GM12878 (cell line): ENCODE results near the gene AK5. TPM values are rescaled to one million over a fixed set of nuclear protein-coding genes. Genes with fewer than 3 reads are reported as not detected.

ENCODE experiments used
- ATAC-seq: fragments of 200-7000 bp; cut with Tn5 transposase; 3 replicates; pipeline ENCODE4 v1.9.1; 2020; ENCODE audit warnings: mild to moderate bottlenecking, moderate library complexity
- BruUV-seq: library from RNA; stranded (reverse); fragments of 400-500 nt; replicated peaks from 2 replicates; lab custom pipeline; 2021; lab: Mats Ljungman, UMichigan
- CTCF ChIA-PET: fragments of 300-600 bp; sonication (Branson Sonifier 250); formaldehyde crosslinking; extraction: SDS; loops from one replicate; lab custom pipeline; 2021; ENCODE audit warnings: inconsistent platforms; lab: Yijun Ruan, JAX
- POLR2A ChIA-PET: fragments of 350-600 bp; formaldehyde crosslinking; extraction: SDS; loops from one replicate; lab custom pipeline; 2021; ENCODE audit warnings: inconsistent platforms; lab: Charles Lee
- RAD21 ChIA-PET: fragments of 300-600 bp; sonication (Branson Sonifier 250); formaldehyde crosslinking; loops from one replicate; lab custom pipeline; 2023; ENCODE audit warnings: antibody characterized with exemption; ENCODE audit not compliant: unreplicated experiment; lab: Charles Lee
- SMC1A ChIA-PET: fragments of 300-600 bp; sonication (Branson Sonifier 250); formaldehyde crosslinking; loops from one replicate; lab custom pipeline; 2023; ENCODE audit not compliant: unreplicated experiment, uncharacterized antibody; lab: Charles Lee
- DNase-seq: peaks from one replicate; pipeline ENCODE4 v3.0.0-alpha.2; 2011; ENCODE audit warnings: low read depth, low spot score
- FAIRE-seq: peaks from 3 replicates; lab custom pipeline; 2011; peaks lifted over from hg19 to GRCh38; lab: Jason Lieb, UNC
- H2AFZ ChIP-seq: 2 replicates; pipeline ENCODE4 v1.6.0; 2011; ENCODE audit warnings: low read depth, low read length, control low read depth; ENCODE audit not compliant: control insufficient read depth
- H3K27ac ChIP-seq: 2 replicates; pipeline ENCODE4 v1.5.1; 2011; ENCODE audit warnings: control low read depth; ENCODE audit not compliant: control insufficient read depth, insufficient read depth
- H3K27me3 ChIP-seq, 2 experiments: replicated peaks in 1 of 2; 2 replicates each; pipeline versions ENCODE4 v1.6.0 to v1.6.1; 2011; ENCODE audit warnings: low read length in 1 of 2; ENCODE audit not compliant: control insufficient read depth in 2 of 2, insufficient read depth in 2 of 2
- H3K36me3 ChIP-seq, 2 experiments: 2 replicates each; pipeline ENCODE4 v1.5.1; 2011; ENCODE audit warnings: low read length in 1 of 2; ENCODE audit not compliant: control insufficient read depth in 2 of 2, insufficient read depth in 2 of 2
- H3K4me1 ChIP-seq: 2 replicates; pipeline ENCODE4 v1.6.1; 2011; ENCODE audit warnings: mild to moderate bottlenecking, low read length, moderate library complexity, mixed read lengths; ENCODE audit not compliant: control insufficient read depth, insufficient read depth
- H3K4me2 ChIP-seq: 2 replicates; pipeline ENCODE4 v1.6.0; 2011; ENCODE audit warnings: control low read depth; ENCODE audit not compliant: control insufficient read depth, insufficient read depth
- H3K4me3 ChIP-seq: fragments of 200-600 bp; sonication (generic); 2 replicates; pipeline ENCODE4 v1.5.1; 2016
- H3K79me2 ChIP-seq: 2 replicates; pipeline ENCODE4 v1.6.0; 2011; ENCODE audit warnings: low read length; ENCODE audit not compliant: control insufficient read depth, insufficient read depth
- H3K9ac ChIP-seq: 2 replicates; pipeline ENCODE4 v1.8.0; 2011; ENCODE audit warnings: low read length, control low read depth, mixed read lengths; ENCODE audit not compliant: control insufficient read depth, insufficient read depth
- H3K9me3 ChIP-seq: replicated peaks from 3 replicates; pipeline ENCODE4 v1.5.1; 2011; ENCODE audit warnings: mild to moderate bottlenecking, low read length; ENCODE audit not compliant: control insufficient read depth, insufficient read depth
- H4K20me1 ChIP-seq: 2 replicates; pipeline ENCODE4 v1.6.0; 2011; ENCODE audit not compliant: control insufficient read depth, insufficient read depth
- BHLHE40 ChIP-seq, 2 experiments: fragments of 450-650 bp in 1 of 2; IDR thresholded peaks; 2 replicates each; pipeline ENCODE4 v1.6.1; 2011 to 2017; ENCODE audit warnings: low read depth in 2 of 2, borderline replicate concordance in 1 of 2, improper control_type of control experiment in 1 of 2, low read length in 1 of 2, mild to moderate bottlenecking in 1 of 2
- E2F8 ChIP-seq: fragments of 450-650 bp; IDR thresholded peaks from 2 replicates; pipeline ENCODE4 v1.6.1; 2018; ENCODE audit warnings: mild to moderate bottlenecking, low read depth, moderate library complexity; ENCODE audit not compliant: partially characterized antibody
- EGR1 ChIP-seq, 2 experiments: IDR thresholded peaks; 1 replicate in 1 of 2; 2 replicates in 1 of 2; pipeline ENCODE4 v1.6.1; 2011 to 2012; ENCODE audit warnings: low read depth in 2 of 2, low read length in 2 of 2, borderline replicate concordance in 1 of 2, mild to moderate bottlenecking in 1 of 2, moderate library complexity in 1 of 2
- MAX ChIP-seq: IDR thresholded peaks from 2 replicates; pipeline ENCODE4 v1.6.1; 2012; ENCODE audit warnings: low read depth, low read length, improper control_type of control experiment
- SIN3A ChIP-seq: IDR thresholded peaks from 2 replicates; pipeline ENCODE4 v1.6.1; 2012; ENCODE audit warnings: low read depth, low read length, improper control_type of control experiment
- SP1 ChIP-seq: IDR thresholded peaks from one replicate; pipeline ENCODE4 v1.6.1; 2011; ENCODE audit warnings: low read depth, low read length
- STAT3 ChIP-seq: IDR thresholded peaks from 2 replicates; pipeline ENCODE4 v1.6.1; 2011; ENCODE audit warnings: low read depth, low read length, improper control_type of control experiment
- YBX1 ChIP-seq: fragments of 450-650 bp; IDR thresholded peaks from 2 replicates; pipeline ENCODE4 v1.6.1; 2016; ENCODE audit warnings: antibody characterized with exemption
- ZBTB40 ChIP-seq: fragments of 450-650 bp; IDR thresholded peaks from 2 replicates; pipeline ENCODE4 v1.6.1; 2016; ENCODE audit warnings: mild to moderate bottlenecking, moderate library complexity, borderline replicate concordance
- ZNF217 ChIP-seq: fragments of 450-650 bp; IDR thresholded peaks from 2 replicates; pipeline ENCODE4 v1.6.1; 2017; ENCODE audit warnings: antibody characterized with exemption, mild to moderate bottlenecking
- WGBS: methylation state at CpG from one replicate; pipeline ENCODE4 v1.1.6; 2016; ENCODE audit warnings: low lambda C conversion rate; ENCODE audit not compliant: insufficient replicate concordance, insufficient coverage; ENCODE audit errors: missing lambda C conversion rate; 5-methylcytosine and 5-hydroxymethylcytosine counted together
- in situ Hi-C: fragments of 300-500 bp; cut with MboI; formaldehyde crosslinking; loops from 9 replicates; pipeline ENCODE4 v1.14.3; 2018; ENCODE audit warnings: mixed read lengths
- intact Hi-C: fragments of 100-400 bp; cut with micrococcal nuclease; formaldehyde crosslinking; loops from one replicate; pipeline ENCODE4 v1.14.2; 2022; ENCODE audit not compliant: unreplicated experiment
- polyA plus RNA-seq, 11 experiments: library from polyadenylated mRNA; depleted of rRNA in 4 of 11; unstranded in 6 of 11; stranded (reverse) in 5 of 11; fragments of >200 nt; fragmentation: Nextera tagmentation in 4 of 11; fragmentation: Illumina TruSeq in 1 of 11; extraction: Ambion mirVana in 4 of 11; extraction: Trizol in 1 of 11; gene quantifications; 1 replicate in 1 of 11; 2 replicates in 10 of 11; pipeline versions ENCODE4 v1.2.1 to v1.2.3, GENCODE V29; 2011 to 2016; ENCODE audit warnings: inconsistent platforms in 2 of 11, missing spikeins in 2 of 11, low read depth in 1 of 11
- total RNA-seq, 4 experiments: library from RNA; depleted of rRNA in 3 of 4; stranded (reverse); fragments of >200 nt in 3 of 4; fragmentation: Illumina TruSeq in 1 of 4; extraction: Trizol in 1 of 4; gene quantifications; 2 replicates each; pipeline versions ENCODE4 v1.2.1 to v1.2.3, GENCODE V29; 2013 to 2021

Gene AK5
- total and polyA plus RNA-seq, 10 of the 15 experiments (the other 5 are each of a cell fraction or from before 2014, with no cell fraction given), result 0.08 to 0.33 TPM; not detected in 8

GRCh38 chr1:77265180-77265579 lies 16.6 kb upstream of the AK5 start (continued):
- TF ChIP-seq MAX (no peak), ZBTB40 (no peak)

GRCh38 chr1:77267035-77267434 lies 14.8 kb upstream of the AK5 start:
- no peaks in the 10 kb centered on the region for H3K27me3 ChIP-seq
- H3K4me1 ChIP-seq, result no peaks in the 10 kb centered on the region
- no peak for ATAC-seq
- BruUV-seq, result no TSS peak
- H3K4me3 ChIP-seq, result no peak overlapping the region
- in situ Hi-C loops, result no loop called here
- no peak overlapping the region for H3K4me2 ChIP-seq
- intact Hi-C loops, result no loop called here
- no peaks in the 10 kb centered on the region for H4K20me1 ChIP-seq
- 0% methylated on average over 1 of the region's 1 CpG for WGBS
- H3K9me3 ChIP-seq, result no peaks in the 10 kb centered on the region; the same call in 2 of the 3 replicates
- no peaks in the 10 kb centered on the region for H3K79me2 ChIP-seq
- H3K9ac ChIP-seq, result no peak overlapping the region
- TF ChIP-seq E2F8 (no peak), SP1 (no peak), STAT3 (no peak), BHLHE40 (IDR thresholded peaks at IDR 0.05; ENCODE audit: borderline replicate concordance in 1 of 2, low read depth in 2 of 2, low read length in 1 of 2) (no peak), YBX1 (no peak), ZNF217 (no peak), SIN3A (no peak), EGR1 (IDR thresholded peaks at IDR 0.05; ENCODE audit: borderline replicate concordance in 1 of 2, low read depth in 2 of 2, low read length in 2 of 2) (no peak)
- H2AFZ ChIP-seq, result no peak overlapping the region
- DNase-seq, result no peak
- ChIA-PET POLR2A (no interaction called here), SMC1A (no interaction called here), CTCF (no interaction called here), RAD21 (no interaction called here)
- no peak for FAIRE-seq
- no peak overlapping the region for H3K27ac ChIP-seq
- no peaks in the 10 kb centered on the region for H3K36me3 ChIP-seq
